GM11168 (cell line): ENCODE measurements around the gene OBP2B.

Source experiments
- in situ Hi-C: fragments of 300-500 bp; cut with MboI; formaldehyde crosslinking; loops from one replicate; pipeline ENCODE4 v1.12.0; 2022; ENCODE audit warnings: low sequenced_read_pairs; ENCODE audit not compliant: unreplicated experiment

OBP2B gene

DNA sequence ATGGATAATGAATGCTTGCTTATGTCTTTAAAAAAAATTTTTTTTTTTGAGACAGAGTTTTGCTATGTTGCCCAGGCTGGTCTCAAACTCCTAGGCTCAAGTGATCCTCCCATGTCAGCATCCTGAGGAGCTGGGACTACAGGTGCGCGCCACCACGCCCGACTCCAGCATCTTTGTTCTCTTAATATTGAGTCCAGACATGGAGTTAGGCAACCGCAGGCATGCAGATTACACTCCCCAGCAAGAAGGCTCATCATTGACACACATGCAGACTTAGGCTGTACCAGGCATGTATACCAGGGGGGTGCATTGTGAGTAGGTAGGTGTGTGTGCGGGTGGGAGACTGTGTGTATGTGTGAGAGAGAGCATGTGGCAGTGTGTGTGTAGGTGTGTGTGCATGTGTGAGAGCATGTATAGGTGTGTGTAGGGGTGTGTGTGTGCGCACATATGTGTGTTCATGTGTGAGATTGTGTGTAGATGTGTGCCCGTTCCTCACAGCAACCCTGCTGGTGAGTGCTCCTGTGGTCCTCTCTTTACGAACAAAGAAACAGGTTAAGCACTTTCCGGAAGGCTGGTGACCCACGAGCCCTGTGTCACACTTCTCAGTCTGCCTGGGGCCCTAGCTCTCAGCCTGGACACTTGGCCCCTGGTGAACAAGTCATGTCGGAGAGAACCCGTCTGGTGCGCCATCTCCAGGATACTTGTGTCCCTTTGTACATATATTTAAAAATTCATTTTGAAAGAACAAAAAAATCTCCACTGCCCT, 6.2 kb downstream of the OBP2B start:
- in situ Hi-C loops: no loop called here

DNA sequence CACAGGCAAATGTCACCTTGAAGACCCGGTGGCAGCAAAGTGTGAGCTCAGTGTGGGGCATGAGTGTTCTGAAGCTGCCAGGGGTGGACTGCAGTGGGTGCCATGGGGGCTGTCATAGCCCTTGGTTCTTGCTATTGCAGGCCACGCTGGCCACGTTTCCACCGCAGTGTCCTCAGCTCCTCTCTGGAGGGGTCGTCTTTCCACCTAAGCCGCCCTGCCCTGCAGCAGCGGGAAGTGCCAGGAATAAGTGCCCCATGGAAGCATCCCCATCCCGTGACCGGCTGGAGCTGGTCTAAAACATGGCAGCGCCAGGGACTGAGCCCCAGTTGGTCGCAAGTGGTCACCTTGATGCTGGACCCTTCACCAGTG, 6.9 kb downstream of the OBP2B start:
- in situ Hi-C loops: no loop called here

DNA sequence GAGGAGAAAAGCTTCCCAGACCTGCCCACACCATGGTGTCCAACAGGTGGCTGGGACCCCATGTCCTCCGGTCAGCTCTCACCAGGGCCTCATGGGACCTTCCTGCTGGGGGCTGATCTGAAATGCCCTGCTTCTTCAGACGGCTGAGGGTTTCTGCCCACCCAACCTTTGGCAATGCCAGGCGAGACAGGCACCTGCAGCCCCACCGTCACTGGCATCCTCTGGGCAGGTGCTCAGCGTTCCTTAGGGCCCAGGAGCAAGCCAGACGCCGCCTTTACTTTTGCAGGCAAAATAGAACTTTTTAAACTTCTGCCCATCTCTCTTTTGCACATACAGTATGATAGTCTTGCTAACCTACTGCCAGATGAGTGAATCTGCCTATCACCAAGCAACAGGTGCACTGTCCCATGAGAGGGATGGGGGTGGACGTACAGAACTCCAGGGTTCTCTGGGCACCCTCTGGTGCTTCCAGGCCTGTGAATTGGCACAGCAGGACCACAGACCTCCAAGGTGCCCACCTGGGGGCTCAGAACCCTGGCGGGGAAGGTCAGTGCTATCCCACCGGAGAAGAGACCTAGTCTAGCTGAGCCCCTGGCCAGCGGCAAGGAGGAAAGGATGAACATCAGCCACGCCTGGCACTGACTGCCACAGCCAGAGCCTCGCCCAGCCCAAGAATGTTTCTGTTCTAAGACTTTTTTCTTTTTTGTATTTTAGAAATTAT, 7.5 kb downstream of the OBP2B start:
- in situ Hi-C loops: no loop called here

DNA sequence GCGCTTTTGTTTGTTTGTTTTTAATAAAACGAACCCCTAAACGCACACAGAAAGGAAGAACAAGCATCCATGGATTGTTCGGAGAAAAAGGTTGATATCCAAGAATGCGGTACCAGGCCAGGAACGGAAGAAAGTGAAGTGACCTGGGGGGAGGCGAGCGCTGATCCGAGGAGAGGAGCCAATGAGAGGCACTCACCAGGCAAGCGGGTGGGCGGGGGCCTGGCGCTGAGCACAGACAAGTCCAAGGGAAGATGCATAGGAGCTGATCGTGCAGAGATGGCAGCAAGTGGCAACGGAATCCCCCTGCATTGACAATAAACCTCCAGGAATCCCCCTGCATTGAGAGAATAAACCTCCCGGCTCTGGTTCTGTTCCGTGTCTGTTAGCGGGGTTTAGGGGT, 8.4 kb downstream of the OBP2B start:
- in situ Hi-C loops: no loop called here

DNA sequence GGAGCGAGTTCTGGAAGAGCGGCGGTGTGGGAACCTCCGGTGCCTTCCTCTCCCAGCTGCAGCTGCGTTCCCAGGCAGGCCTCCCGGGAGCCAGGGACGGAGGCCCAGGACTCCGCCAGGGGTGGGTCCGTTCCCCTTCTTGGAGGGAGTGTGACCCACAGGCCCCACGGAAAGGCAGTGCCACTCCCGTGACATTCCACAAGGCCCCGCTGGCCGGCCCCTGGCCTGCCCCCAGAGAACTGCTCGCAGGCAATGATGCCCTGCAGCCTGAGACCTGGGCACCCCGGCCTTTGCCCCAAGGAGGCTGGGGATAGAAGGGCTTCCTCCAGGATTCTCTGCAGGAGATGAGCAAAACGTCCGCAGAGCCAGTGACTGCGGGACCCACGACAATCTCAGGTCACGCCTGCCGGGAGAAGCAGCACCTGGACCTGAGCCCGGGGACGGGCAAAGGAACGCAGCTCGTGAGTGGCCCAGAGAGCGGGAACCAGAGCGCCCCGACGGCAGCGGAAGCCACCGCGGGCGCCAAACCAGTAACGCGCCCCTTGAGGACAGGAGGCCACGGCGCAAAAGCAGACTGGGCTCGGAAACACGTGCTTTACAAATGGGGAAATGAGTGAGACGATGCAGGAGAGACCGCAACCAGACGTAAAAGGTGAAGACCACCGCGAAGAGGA, 9.3 kb downstream of the OBP2B start:
- in situ Hi-C loops: loop anchor here (25.0 kb wide), 1 partner anchor 288 kb away; the partner anchor contains the start of gene SLC2A6

DNA sequence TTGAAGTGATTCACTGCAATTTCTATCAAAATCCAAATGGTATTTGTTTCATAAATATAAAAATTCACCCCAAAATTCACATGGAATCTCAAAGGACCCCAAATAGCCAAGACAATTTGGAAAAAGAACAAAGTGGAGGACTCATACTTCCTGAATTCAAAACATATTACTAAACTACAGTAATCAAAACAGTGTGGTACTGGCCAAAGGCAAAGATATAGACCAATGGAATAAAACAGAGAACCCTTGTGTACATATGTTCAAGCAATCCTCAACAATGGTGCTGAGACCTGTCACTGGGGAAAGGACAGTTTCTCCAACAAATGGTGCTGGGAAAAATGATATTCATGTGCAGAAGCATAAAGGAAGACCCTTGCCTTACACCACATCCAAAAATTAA, 14.0 kb downstream of the OBP2B start:
- in situ Hi-C loops: loop anchor here (25.0 kb wide), 1 partner anchor 292 kb away; the partner anchor contains the start of gene SLC2A6

DNA sequence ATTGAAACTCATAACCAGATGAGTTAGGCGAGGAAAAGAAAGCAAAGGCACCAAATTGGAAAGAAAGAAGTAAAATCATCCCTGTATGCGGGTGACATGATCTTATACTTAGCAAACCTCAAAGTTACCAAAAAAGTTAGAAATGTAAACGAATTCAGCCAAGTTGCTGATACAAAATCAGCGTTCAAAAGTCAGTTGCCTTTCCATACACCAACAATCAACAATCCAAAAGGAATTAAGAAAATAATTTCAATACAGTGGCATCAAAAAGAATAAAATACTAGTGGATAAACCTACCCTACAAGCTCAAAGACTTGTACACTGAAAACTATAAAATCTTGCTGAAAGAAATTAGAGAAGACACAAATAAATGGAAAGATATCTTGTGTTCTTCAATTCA, 14.5 kb downstream of the OBP2B start:
- in situ Hi-C loops: loop anchor here (25.0 kb wide), 1 partner anchor 293 kb away; the partner anchor contains the start of gene SLC2A6

DNA sequence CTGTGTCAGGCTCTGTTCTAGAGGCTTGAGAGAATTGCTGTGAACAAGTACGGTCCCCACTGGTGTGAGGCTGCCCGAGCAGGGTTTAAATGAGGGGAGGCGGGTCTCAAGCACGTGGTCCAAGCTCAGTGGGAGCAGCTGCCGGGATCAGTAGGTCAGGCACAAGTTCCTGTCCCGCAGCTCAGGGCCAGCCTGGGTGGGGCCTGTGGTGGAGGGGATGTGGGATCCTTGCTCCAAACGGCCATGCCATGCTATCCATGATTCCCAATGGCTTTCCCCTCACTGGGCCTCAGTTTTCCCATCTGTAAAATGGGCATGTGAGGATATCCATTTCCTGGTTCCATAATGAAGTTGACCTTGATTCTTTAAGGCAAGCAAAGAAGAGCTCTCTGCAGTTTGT, 17.1 kb downstream of the OBP2B start:
- in situ Hi-C loops: loop anchor here (25.0 kb wide), 1 partner anchor 295 kb away; the partner anchor contains the start of gene SLC2A6

DNA sequence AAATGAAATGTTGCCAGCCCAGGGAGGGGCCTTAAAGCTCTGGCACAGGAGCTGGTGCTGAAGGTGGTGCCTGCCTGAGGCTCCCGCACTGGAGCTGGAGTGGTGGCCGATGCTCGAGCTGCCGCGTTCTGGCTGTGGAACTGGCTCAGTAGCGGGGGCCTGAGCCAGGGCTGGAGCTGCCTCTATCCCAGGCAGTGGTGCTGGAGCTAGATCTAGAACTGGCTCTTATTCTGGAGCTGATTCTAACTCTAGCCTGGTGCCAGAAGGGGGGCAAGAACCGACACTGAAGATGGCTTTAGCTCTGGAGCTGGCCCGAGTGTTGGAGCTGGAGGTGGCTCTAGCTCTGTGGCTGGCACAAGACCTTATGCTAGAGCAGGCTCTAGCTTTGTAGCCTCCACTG, 19.2 kb downstream of the OBP2B start:
- in situ Hi-C loops: loop anchor here (25.0 kb wide), 1 partner anchor 297 kb away; the partner anchor contains the start of gene SLC2A6

DNA sequence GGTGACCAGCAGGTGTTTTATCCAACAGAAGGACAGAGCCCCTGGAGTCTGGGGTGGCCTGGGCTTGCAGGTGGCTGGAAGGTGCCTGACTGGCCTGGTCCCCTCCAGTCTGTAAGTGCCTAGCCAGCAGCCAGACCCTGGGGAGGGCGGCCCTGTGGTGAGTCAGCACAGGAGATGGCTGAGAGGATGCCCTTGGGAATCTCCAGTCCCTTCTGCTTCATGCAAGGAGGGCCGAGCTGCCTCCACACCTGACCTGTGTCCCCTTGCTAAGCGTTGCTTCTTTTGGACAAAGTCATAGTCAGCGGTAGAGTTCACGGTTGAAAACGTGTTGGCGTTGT, 20.2 kb downstream of the OBP2B start:
- in situ Hi-C loops: loop anchor here (25.0 kb wide), 1 partner anchor 298 kb away; the partner anchor contains the start of gene SLC2A6

DNA sequence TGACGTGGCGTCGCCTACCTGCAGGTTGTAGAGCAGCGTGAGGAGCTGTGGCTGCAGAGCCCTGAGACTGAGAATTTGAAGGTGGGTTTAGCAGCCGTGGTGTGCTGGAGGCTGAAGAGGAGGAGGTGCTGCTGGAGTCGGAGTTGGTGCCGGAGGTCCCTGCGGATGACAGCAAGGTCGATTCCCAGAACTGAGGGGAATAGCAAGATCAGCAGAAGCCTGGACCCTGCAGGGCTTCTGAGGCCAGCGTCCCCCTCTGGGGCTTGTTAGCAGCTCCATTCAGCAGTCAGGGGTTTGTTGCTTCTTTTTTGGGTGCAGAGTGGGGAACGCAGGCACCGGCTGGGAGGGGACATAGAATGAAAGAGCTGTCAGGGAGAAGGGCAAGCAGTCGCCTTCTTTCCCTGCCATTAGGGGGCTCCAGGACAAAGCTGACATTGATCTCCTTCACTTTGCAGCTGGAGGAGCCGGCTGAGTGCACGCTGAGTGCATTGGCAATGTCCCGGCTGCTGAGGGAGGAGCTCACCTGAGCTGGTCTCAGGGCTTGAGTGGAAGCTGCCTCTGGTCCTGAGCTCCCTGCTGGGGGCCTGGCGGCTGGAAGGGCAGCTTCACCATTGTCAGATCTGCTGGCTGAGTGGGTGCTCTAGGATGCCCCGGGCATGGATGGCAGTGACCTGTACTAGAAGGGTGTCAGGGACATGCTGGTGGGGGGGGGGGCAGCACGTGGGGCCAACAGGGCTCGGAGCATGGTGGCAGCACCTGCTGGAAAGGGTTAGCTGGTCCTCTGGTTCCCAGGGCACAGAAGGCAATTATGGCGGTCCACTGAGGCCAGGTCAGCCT, 20.8 kb downstream of the OBP2B start:
- in situ Hi-C loops: loop anchor here (25.0 kb wide), 1 partner anchor 299 kb away; the partner anchor contains the start of gene SLC2A6

DNA sequence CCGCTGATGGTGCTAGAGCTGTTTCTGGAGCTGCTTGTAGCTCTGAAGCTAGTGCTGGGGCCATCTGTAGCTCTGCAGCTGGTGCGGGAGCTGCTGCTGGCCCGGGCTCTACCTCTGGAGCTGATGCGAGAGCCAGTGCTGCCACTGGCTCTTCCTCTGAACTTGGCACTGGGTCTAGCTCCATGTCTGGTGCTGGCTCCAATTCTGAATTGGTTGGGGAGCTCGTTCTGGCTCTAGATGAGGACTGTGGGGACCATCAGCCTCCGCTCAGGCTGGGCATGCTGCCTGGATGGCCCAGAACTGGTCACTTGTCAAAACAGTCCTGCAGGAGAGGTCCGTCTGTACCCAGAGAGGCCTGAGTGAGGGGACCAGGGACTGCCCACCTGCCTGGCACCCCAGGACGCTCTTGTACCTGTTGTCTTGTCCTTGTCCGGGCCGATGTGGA, 21.5 kb downstream of the OBP2B start:
- in situ Hi-C loops: loop anchor here (25.0 kb wide), 1 partner anchor 300 kb away; the partner anchor contains the start of gene SLC2A6

DNA sequence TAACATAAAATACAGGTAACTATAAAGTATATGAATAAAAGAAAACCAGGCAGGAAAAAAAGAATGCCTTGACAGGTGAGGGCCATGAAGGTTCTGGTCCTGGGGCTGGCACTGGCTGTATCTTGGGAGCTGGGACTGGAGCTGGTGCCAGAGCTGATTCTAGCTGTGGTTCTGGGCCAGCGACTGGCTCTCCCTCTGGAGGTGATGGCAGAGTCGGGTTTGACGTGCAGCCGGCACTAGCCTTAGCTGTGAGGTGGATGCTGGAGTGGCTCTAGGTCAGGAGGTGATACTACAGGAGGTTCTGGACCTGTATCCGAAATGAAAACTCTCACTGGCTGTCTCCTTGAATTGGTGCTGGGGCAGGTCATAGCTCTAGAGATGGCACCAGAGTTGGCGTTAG, 22.3 kb downstream of the OBP2B start:
- in situ Hi-C loops: loop anchor here (25.0 kb wide), 1 partner anchor 301 kb away; the partner anchor contains the start of gene SLC2A6

DNA sequence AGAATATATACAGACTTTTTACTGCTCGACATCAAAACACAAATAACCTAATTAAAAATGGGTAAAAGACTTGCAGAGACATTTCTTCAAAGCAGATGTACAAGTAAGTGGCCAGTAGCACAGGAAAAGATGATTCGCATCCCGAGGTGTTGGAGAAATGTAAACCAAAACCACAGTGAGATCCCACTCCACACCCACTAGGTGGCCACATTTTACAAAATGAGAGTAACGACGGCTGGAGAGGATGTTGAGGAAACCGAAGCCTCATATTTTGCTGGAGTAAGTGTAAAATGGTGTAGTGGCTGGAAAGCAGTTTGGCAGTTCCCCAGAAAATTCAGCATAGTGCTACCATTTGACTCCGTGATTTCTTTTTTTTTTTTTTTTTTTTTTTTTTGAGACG, 24.1 kb downstream of the OBP2B start:
- in situ Hi-C loops: loop anchor here (25.0 kb wide), 1 partner anchor 302 kb away; the partner anchor contains the start of gene SLC2A6

DNA sequence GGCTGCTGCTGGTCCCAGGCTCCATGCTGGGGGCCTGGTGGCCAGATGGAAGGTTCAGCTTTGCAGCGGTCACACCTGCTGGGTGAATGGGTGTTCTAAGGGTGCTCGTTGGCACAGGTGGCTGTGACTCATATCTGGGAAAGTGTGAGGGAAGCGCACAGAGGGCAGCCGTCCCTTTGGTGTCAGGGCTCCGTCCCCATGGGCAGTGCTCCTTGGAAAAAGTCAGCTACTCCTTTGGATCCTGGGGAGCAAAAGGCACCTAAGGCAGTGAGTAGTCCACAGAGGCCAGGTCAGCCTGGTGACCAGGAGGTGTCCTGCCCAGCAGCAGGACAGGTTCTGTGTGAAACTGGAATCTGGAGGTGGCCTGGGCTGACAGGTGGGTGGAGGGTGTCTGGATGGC, 26.9 kb downstream of the OBP2B start:
- in situ Hi-C loops: loop anchor here (25.0 kb wide), 1 partner anchor 305 kb away; the partner anchor contains the start of gene SLC2A6

DNA sequence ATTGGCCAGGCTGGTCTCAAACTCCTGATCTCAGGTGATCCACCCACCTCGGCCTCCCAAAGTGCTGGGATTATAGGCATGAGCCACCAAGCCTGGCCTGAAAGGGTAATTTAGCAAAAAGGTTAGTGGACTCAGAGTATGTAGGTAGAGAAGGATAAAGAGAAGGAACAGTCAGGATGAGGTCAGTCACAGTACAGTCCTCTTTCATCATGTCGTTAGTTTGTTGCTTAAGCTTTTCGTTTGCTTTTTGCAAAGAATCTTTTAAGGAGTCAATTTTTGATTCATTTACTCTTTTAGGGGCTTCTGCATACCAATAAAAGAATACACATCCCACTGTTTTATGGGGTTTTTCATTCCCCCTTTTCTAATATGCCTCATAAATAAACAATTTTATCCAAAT, 27.5 kb downstream of the OBP2B start:
- in situ Hi-C loops: loop anchor here (25.0 kb wide), 1 partner anchor 306 kb away; the partner anchor contains the start of gene SLC2A6

DNA sequence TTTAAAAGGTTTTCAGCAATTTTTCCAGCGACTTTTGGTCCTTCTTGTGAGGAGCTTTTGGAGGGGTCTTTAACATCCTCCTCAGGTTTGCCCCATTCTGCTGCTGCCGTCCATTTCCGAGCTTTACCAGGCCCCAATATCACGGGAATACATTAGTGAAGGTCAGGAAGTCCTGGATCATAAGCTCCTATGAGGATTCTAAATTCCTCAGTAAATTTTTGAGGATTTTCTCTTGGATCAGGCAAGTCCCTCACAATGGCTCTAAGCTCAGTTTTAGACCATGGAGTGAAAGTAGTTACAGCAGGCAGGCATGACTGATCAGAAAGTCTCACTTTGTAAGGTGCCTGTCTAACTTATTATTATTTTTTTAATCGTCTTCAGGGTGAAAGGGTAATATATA, 28.1 kb downstream of the OBP2B start:
- in situ Hi-C loops: loop anchor here (25.0 kb wide), 1 partner anchor 306 kb away; the partner anchor contains the start of gene SLC2A6

DNA sequence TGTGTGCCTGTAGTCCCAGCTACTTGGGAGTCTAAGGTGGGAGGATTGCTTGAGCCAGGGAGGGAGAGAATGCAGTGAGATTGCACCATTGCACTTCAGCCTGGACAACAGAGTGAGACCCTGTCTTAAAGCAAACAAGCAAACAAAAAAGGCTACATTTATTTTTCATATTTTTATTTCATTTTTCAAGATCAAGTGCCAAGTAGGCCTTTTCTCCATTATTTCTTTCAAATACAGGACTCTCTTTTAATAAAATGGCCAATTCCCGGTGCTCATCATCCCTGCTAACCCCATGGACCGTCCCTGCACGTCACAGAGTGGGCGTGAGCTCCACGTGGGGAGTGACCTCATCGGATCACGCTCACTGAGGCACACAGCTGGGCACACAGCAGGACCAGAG, 36.0 kb downstream of the OBP2B start:
- in situ Hi-C loops: no loop called here

DNA sequence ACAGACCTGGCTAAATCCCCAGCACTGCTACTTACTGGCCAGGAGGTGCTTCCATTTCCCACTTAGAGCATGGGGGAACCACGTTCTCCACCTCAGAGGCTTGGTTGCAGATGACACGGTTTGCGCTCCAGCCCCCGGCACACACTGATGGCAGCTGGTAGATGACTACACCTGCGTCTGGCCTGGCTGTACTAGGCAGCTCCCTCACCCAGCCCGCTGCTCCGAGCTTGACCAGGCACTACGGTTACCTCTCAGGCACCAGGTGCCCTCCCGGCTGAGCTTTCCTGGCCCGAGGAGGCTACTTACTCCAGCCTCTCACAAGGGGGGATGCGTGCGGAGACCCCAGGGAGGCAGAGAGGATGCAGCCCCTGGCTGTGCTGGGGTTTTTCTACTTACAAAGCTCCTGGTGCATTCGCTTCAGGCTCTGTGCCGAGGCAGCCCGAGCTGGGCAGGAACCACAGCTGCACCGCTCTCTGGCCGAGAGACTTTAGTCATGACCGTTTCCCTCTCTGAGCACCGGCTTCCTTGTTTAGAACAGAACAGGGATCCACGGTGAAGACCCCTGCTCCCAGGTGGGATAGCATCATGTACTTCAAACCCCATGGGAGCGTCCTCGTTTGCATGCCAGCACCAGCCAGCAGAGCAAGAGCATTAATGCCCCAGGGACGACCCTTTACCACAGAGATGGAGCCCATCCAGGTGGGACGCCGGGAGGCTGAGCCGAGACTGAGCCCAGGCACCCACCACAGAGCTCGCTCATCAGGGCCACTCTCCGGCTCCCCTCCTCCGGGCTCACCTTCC, 37.7 kb downstream of the OBP2B start:
- in situ Hi-C loops: no loop called here
